ES-I3 (cell line): ENCODE results near the gene PHLDB2.

Experiments used
- H3K36me3 ChIP-seq: 2 replicates; pipeline ENCODE4 v1.6.1; 2013; ENCODE audit warnings: mild to moderate bottlenecking, low read length, control low read depth, moderate library complexity; ENCODE audit not compliant: insufficient read depth
- H3K4me1 ChIP-seq: 2 replicates; pipeline ENCODE4 v1.6.1; 2013; ENCODE audit warnings: mild to moderate bottlenecking, control low read depth, low read length; ENCODE audit not compliant: insufficient read depth
- H3K9ac ChIP-seq: 2 replicates; pipeline ENCODE4 v1.6.1; 2013; ENCODE audit warnings: low read depth, mild to moderate bottlenecking, low read length, moderate library complexity
- H3K9me3 ChIP-seq: 2 replicates; pipeline ENCODE4 v1.6.1; 2013; ENCODE audit warnings: mild to moderate bottlenecking, low read length, moderate library complexity; ENCODE audit not compliant: control insufficient read depth, insufficient read depth

PHLDB2 gene

GRCh38 chr3:111961461-111962164 lies 102.5 kb downstream of the PHLDB2 start:
- H3K9ac ChIP-seq: no peak overlapping the region
- peaks cover 21% of the 10 kb centered on the region for H3K4me1 ChIP-seq
- H3K36me3 ChIP-seq: no peaks in the 10 kb centered on the region
- H3K9me3 ChIP-seq: no peaks in the 10 kb centered on the region

DNA sequence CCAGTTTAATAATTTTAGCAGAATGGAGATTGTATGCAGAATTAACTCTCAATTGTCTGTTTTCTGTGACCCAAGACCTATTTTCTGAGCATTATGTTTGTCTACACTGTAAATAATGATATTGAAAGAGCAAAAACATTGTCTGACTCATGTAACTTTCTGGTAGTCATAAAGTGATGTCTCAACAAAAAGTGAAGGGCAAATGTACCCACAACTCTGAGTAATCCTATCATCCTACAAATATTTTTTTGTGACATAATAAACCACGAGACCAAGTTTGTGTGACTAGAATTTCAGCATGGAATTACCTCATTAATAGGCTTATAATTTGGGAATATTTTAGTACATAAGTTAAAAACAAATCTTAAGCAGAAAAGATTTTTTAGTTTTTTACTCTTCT lies 104.4 kb downstream of the PHLDB2 start:
- H3K9ac ChIP-seq: no peak overlapping the region
- H3K9me3 ChIP-seq: no peaks in the 10 kb centered on the region
- H3K36me3 ChIP-seq: no peaks in the 10 kb centered on the region
- H3K4me1 ChIP-seq: peaks cover 20% of the 10 kb centered on the region; the same call in 1 of the 2 replicates

DNA sequence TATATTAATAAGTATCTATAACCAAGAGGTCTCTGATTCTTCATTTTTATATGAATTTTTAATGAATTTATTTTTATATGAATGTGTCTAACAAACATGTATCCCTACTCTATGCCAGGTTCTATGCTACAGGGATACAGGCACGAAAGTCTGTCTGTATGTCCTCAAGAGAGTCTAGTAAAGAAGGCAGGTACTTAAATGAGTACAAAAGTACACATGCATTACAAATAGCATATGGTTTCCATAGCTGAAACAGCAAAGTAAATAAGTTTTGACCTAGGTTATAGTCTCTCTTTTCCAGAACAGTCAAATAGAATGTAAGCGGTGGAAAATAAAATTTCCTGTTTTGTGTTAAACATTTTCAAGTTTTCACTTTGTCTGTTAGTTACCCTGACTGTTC lies 106.4 kb downstream of the PHLDB2 start:
- no peaks in the 10 kb centered on the region for H3K9me3 ChIP-seq
- no peaks in the 10 kb centered on the region for H3K36me3 ChIP-seq
- peaks cover 10% of the 10 kb centered on the region; the same call in 1 of the 2 replicates for H3K4me1 ChIP-seq
- H3K9ac ChIP-seq: no peak overlapping the region

DNA sequence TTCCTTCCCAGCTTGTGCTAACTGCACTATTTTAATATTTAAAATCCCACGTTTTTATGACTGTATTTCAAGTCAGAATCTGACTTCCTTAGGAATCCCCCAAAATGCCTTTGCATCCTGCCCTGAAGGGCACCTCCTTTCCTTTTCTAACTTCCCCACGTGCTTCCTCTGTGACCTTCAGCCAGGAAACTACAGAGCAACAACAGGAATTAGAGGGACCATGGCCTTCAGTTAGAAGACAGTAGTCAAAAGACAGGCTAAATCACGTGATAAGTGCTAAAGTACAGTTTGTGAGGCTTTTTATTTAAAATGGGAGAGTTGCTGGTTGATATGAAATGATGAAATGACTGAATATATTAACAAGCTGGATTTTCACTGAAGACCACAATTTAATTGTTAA lies 108.0 kb downstream of the PHLDB2 start:
- no peaks in the 10 kb centered on the region for H3K36me3 ChIP-seq
- H3K4me1 ChIP-seq: peaks cover 6% of the 10 kb centered on the region; the same call in 1 of the 2 replicates
- no peak overlapping the region for H3K9ac ChIP-seq
- no peaks in the 10 kb centered on the region for H3K9me3 ChIP-seq

GRCh38 chr3:111967651-111968274 lies 108.7 kb downstream of the PHLDB2 start:
- Histone ChIP-seq H3K9me3 (no peaks in the 10 kb centered on the region), H3K9ac (no peak overlapping the region), H3K4me1 (peaks cover 6% of the 10 kb centered on the region; the same call in 1 of the 2 replicates), H3K36me3 (no peaks in the 10 kb centered on the region)

GRCh38 chr3:111968319-111969054 lies 109.4 kb downstream of the PHLDB2 start:
- H3K36me3 ChIP-seq: no peaks in the 10 kb centered on the region
- no peaks in the 10 kb centered on the region for H3K9me3 ChIP-seq
- H3K4me1 ChIP-seq: peaks cover 6% of the 10 kb centered on the region; the same call in 1 of the 2 replicates
- H3K9ac ChIP-seq: no peak overlapping the region

GRCh38 chr3:111970376-111970775 lies 111.3 kb downstream of the PHLDB2 start:
- Histone ChIP-seq H3K9ac (no peak overlapping the region), H3K9me3 (no peaks in the 10 kb centered on the region)

DNA sequence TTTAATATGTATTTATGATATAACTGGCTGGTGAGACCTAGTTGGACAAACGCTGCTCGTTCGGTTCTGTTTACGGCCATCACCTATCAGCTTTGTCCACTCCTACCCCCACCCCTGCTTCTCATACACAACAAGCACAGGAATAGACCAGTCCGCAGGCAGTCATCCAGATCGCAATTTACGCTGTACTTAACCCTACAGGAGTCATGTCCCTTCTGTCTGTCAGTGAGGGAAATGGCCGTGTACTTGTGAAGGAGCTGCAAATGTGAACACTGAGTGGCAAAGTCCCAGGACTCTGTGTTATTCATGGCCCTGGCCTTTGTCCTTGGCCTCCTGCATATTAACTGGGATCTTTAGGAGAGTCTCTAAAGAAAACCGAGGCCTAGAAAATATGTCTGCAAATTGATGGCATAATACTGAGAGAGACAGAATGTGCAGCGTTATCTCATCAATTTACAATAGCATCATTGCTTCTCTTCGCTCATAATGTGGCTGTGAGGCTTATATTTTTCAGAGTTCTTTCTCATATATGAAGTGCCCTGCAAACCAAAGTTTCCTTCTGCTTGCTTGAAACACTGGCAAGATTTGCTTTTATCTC lies 112.6 kb downstream of the PHLDB2 start:
- Histone ChIP-seq H3K9me3 (no peaks in the 10 kb centered on the region), H3K4me1 (peaks cover 6% of the 10 kb centered on the region; the same call in 1 of the 2 replicates), H3K36me3 (no peaks in the 10 kb centered on the region), H3K9ac (no peak overlapping the region)

More at GRCh38 chr3:111970376-111970775, 111.3 kb downstream of the PHLDB2 start:
- Histone ChIP-seq H3K4me1 (peaks cover 6% of the 10 kb centered on the region; the same call in 1 of the 2 replicates), H3K36me3 (no peaks in the 10 kb centered on the region)

GRCh38 chr3:111972891-111973290 lies 113.8 kb downstream of the PHLDB2 start:
- no peaks in the 10 kb centered on the region for H3K9me3 ChIP-seq
- no peaks in the 10 kb centered on the region for H3K36me3 ChIP-seq
- H3K4me1 ChIP-seq: no peaks in the 10 kb centered on the region
- no peak overlapping the region for H3K9ac ChIP-seq

- Histone ChIP-seq H3K36me3 (no peaks in the 10 kb centered on the region), H3K4me1 (no peaks in the 10 kb centered on the region), H3K9me3 (no peaks in the 10 kb centered on the region), H3K9ac (no peak overlapping the region)
These were observed 116.1 kb downstream of the PHLDB2 start for GRCh38 chr3:111975131-111975530.

DNA sequence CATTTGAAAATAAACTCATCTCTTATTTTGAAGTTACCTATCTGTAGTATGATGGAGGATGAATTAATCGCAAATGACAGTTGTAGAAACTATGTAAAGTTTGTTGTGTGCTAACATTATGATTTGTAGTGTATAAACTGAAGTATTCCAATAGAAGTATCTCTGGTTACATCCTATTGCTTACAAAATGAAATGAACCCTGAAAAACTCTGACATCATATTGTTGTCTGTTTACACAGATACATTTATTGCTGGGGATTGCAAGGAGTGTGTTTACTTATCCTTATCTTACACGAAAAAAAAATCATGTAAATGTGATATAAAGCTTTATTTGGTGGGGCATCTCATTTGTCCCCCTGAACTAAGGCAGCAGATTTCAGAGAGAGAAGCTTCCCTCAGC lies 117.2 kb downstream of the PHLDB2 start:
- Histone ChIP-seq H3K36me3 (no peaks in the 10 kb centered on the region; the same call in 1 of the 2 replicates), H3K4me1 (no peaks in the 10 kb centered on the region; the same call in 1 of the 2 replicates), H3K9me3 (no peaks in the 10 kb centered on the region)

GRCh38 chr3:111978583-111979433 lies 119.7 kb downstream of the PHLDB2 start, which contains the start of gene ABHD10:
Gene ABHD10, plus strand, starts transcription at chr3:111979026. Its CDS starts 36 bp downstream, at chr3:111979062.
- Histone ChIP-seq H3K36me3 (no peaks in the 10 kb centered on the region; the same call in 1 of the 2 replicates), H3K9ac (peak within 1 kb of the TSS; percentile 88), H3K9me3 (no peaks in the 10 kb centered on the region), H3K4me1 (no peaks in the 10 kb centered on the region; the same call in 1 of the 2 replicates)

More for the DNA sequence above, 117.2 kb downstream of the PHLDB2 start:
- no peak overlapping the region for H3K9ac ChIP-seq

DNA sequence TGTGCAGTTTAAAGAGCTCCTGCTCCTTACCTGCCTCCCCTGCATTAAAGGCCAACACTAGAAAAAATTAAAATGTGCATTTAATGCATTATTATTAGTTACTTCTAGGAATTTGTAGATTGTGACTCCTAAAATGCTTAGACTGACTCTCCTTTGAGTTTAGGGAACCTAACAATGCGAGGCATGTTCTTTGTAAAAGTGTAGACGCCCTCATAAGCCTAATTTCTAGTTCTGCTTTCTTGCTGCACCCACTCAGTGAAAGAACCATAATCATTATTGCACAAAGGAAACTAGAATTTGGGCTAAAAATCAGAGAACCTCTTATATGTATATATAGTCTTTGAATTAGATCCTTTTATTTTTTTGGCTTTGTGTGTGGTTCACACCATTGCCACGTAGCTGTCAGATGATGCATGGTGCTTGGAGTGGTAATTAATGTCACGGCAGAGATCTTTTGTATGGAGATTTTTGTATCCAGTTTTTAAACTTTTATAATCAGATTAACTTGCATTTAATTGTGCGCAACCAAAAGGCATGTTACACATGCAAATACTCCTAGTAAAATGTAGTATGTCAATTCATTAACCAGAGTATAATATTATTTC lies 120.5 kb downstream of the PHLDB2 start:
- H3K9ac ChIP-seq: peak overlapping the region; percentile 88
- H3K4me1 ChIP-seq: no peaks in the 10 kb centered on the region; the same call in 1 of the 2 replicates
- no peaks in the 10 kb centered on the region for H3K9me3 ChIP-seq
- H3K36me3 ChIP-seq: no peaks in the 10 kb centered on the region; the same call in 1 of the 2 replicates
